Glutamatergic neuron (in vitro differentiated cells): Measurements from ENCODE around the gene GPRC5D. TPM values are rescaled to one million over a fixed set of nuclear protein-coding genes. Genes with fewer than 3 reads are reported as not detected.

Source experiments
- DNase-seq: peaks from one replicate; pipeline ENCODE4 v3.0.0; 2022
- H3K27ac Mint-ChIP-seq: one replicate; pipeline ENCODE4 v1.8.0; 2020; ENCODE audit warnings: mild to moderate bottlenecking, mixed read lengths, inconsistent platforms; ENCODE audit not compliant: unreplicated experiment
- H3K27me3 Mint-ChIP-seq: one replicate; pipeline ENCODE4 v1.8.0; 2020; ENCODE audit warnings: mild to moderate bottlenecking, moderate library complexity, mixed read lengths, inconsistent platforms; ENCODE audit not compliant: unreplicated experiment
- H3K36me3 Mint-ChIP-seq: one replicate; pipeline ENCODE4 v1.8.0; 2020; ENCODE audit warnings: mild to moderate bottlenecking, mixed read lengths, inconsistent platforms; ENCODE audit not compliant: unreplicated experiment
- H3K4me1 Mint-ChIP-seq: one replicate; pipeline ENCODE4 v1.8.0; 2020; ENCODE audit warnings: mild to moderate bottlenecking, low read depth, mixed read lengths, inconsistent platforms; ENCODE audit not compliant: unreplicated experiment
- H3K4me3 Mint-ChIP-seq: one replicate; pipeline ENCODE4 v1.8.0; 2020; ENCODE audit warnings: mild to moderate bottlenecking, mixed read lengths, inconsistent platforms; ENCODE audit not compliant: unreplicated experiment
- H3K9me3 Mint-ChIP-seq: one replicate; pipeline ENCODE4 v1.8.0; 2020; ENCODE audit warnings: mild to moderate bottlenecking, moderate library complexity, mixed read lengths, inconsistent platforms; ENCODE audit not compliant: unreplicated experiment
- total RNA-seq: library from RNA; stranded (reverse); fragmentation: NEBNext Ultra II Directional; extraction: Animal tissue kit (Norgen Biotek cat#: 25700); gene quantifications from one replicate; pipeline ENCODE4 v1.2.1, GENCODE V29; 2021; ENCODE audit not compliant: unreplicated experiment
- TF ChIP-seq, protein P1 (sequence below): fragments of 200-600 bp; sonication (generic); IDR thresholded peaks from one replicate; pipeline ENCODE4 v1.5.0; 2021; ENCODE audit not compliant: partially characterized antibody, unreplicated experiment

GPRC5D gene
- total RNA-seq, 1 donor from 2014 or later, result not detected

DNA sequence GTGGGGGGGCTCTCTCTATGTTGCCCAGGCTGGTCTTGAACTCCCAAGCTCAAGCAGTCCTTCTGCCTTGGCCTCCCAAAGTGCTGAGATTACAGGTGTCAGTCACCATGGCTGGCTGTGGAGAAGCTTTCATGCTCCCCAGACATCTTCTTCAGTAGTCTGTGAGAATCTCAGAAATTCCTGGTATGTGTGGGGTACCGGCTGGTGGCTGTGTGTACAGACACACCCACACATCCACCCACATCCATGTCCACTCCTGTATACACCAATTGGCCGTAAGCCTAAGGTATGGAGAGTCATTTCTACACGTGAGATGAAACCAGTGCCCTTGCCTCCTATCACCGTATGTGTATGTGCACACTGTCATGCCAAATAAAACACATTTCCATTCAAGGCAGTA is 27.8 kb downstream of the GPRC5D start:
- Mint-ChIP-seq H3K36me3 (no peaks in the 10 kb centered on the region), H3K27ac (no peak overlapping the region), H3K9me3 (peaks cover 3% of the 10 kb centered on the region), H3K4me1 (no peaks in the 10 kb centered on the region), H3K4me3 (no peak overlapping the region), H3K27me3 (peaks cover 4% of the 10 kb centered on the region)
- TF ChIP-seq, protein P1, sequence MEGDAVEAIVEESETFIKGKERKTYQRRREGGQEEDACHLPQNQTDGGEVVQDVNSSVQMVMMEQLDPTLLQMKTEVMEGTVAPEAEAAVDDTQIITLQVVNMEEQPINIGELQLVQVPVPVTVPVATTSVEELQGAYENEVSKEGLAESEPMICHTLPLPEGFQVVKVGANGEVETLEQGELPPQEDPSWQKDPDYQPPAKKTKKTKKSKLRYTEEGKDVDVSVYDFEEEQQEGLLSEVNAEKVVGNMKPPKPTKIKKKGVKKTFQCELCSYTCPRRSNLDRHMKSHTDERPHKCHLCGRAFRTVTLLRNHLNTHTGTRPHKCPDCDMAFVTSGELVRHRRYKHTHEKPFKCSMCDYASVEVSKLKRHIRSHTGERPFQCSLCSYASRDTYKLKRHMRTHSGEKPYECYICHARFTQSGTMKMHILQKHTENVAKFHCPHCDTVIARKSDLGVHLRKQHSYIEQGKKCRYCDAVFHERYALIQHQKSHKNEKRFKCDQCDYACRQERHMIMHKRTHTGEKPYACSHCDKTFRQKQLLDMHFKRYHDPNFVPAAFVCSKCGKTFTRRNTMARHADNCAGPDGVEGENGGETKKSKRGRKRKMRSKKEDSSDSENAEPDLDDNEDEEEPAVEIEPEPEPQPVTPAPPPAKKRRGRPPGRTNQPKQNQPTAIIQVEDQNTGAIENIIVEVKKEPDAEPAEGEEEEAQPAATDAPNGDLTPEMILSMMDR, result no peak
- DNase-seq, result no peak

DNA sequence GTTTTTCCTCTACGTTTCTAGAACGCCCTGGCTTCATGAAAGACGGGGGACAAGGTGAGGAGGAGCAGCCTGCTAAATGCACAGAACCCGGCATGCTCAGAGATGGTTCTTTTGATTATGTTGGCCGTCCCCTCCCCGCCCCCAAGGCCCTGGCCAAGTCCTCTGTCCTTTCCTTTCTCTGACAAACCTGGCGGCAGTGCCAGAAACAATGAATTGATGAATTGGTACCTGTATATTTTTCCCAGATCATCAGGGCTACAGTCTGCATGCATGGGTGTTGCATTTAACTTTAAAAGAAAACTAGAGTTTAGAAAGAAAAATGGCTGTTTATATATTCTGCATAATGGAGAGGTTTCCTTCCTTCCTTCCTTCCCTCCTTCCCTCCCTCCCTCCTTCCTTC is 29.0 kb downstream of the GPRC5D start:
- no peak overlapping the region for H3K4me3 Mint-ChIP-seq
- H3K36me3 Mint-ChIP-seq, result no peaks in the 10 kb centered on the region
- H3K9me3 Mint-ChIP-seq, result peaks cover 3% of the 10 kb centered on the region
- TF ChIP-seq, protein P1, result no peak
- peaks cover 4% of the 10 kb centered on the region for H3K27me3 Mint-ChIP-seq
- no peak for DNase-seq
- no peaks in the 10 kb centered on the region for H3K4me1 Mint-ChIP-seq
- no peak overlapping the region for H3K27ac Mint-ChIP-seq

DNA sequence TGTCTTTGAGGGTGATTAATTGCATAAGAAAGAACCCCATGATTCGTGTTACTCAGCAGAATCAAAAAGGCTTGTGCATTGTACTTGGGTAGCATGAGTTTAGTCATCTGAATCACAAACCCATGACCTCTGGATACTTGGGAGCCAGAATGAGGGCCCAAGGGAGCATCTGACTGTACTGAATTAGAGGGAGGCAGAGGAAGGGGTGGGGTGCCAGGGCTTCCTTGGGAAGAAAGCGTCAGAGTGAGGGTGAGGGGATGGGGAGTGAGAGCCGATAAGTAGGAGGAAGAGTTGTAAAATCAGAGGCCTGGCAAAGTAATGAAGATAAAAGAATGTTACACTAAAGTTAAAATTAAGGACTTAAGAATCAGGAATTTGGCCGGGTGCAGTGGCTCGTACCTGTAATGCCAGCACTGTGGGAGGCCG is 29.8 kb downstream of the GPRC5D start:
- H3K9me3 Mint-ChIP-seq, result peaks cover 3% of the 10 kb centered on the region
- TF ChIP-seq, protein P1, result no peak
- H3K27me3 Mint-ChIP-seq, result peaks cover 4% of the 10 kb centered on the region
- H3K4me3 Mint-ChIP-seq, result no peak overlapping the region
- DNase-seq, result no peak
- H3K36me3 Mint-ChIP-seq, result no peaks in the 10 kb centered on the region
- H3K27ac Mint-ChIP-seq, result no peak overlapping the region
- no peaks in the 10 kb centered on the region for H3K4me1 Mint-ChIP-seq

DNA sequence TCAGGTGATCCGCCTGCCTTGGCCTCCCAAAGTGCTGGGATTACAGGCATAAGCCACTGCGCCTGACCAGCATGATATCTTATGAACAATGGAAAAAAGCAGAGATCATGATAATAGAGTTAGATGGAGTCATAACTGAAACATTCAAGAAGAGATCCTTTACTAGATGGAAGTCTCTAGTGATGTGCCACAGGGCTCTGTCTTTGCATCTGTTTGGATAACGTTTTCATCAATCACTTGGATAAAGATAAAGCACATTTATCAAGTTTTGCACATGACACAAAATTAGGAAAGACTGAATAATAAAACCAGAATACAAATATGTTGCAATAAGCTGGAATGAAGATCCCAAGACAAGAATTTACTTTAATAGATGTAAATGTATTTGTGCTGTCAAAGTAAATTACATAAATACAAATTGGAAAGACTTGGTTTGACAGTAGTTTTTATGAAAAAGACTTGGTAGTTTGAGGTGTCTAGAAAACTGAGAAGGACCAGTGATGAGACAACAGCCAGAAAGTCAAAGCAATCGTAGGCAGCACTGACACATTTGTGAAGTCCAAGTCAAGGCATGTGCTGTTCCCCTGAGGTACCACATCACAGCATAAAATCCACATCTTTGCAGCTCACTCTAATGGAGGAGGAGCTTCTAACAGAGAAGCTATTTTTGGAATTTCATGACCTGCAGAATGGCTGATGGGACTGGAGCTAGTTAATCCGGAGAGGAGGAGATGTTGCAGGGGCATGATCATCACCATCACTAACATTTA is 32.1 kb downstream of the GPRC5D start:
- H3K27me3 Mint-ChIP-seq, result peaks cover 4% of the 10 kb centered on the region

More for the DNA sequence above, 32.1 kb downstream of the GPRC5D start:
- no peak overlapping the region for H3K4me3 Mint-ChIP-seq
- TF ChIP-seq, protein P1, result no peak
- DNase-seq, result no peak
- peaks cover 8% of the 10 kb centered on the region for H3K4me1 Mint-ChIP-seq
- no peaks in the 10 kb centered on the region for H3K36me3 Mint-ChIP-seq
- H3K9me3 Mint-ChIP-seq, result peaks cover 3% of the 10 kb centered on the region
- H3K27ac Mint-ChIP-seq, result no peak overlapping the region
